Suprapubic skin (tissue), 4 donors: Measurements from ENCODE around the gene NRN1. TPM values are rescaled to one million over a fixed set of nuclear protein-coding genes. Genes with fewer than 3 reads are reported as not detected.
"Not testable (repeated sequence)": the region's sequence is repeated elsewhere in the genome, so short reads cannot be mapped to it uniquely, and the experiment has no call there.

Source experiments
- DNase-seq, 2 donors: peaks; one replicate each; pipeline ENCODE4 v3.0.0-alpha.2; 2019; ENCODE audit warnings: low spot score in 2 of 2
- H3K27ac ChIP-seq: fragments of 200-600 bp; sonication (generic); one replicate; pipeline ENCODE4 v1.5.1; 2019
- H3K27me3 ChIP-seq: fragments of 200-600 bp; sonication (generic); one replicate; pipeline ENCODE4 v1.5.1; 2019
- H3K36me3 ChIP-seq: fragments of 200-600 bp; sonication (generic); one replicate; pipeline ENCODE4 v1.5.1; 2019
- H3K4me1 ChIP-seq: fragments of 200-600 bp; sonication (generic); one replicate; pipeline ENCODE4 v1.5.1; 2019
- H3K4me3 ChIP-seq: fragments of 200-600 bp; sonication (generic); one replicate; pipeline ENCODE4 v1.5.1; 2019; ENCODE audit warnings: mild to moderate bottlenecking
- H3K9me3 ChIP-seq: fragments of 200-600 bp; sonication (generic); one replicate; pipeline ENCODE4 v1.5.1; 2019
- CTCF ChIP-seq, 2 donors: fragments of 200-600 bp in 1 of 2; fragments of 450-650 bp in 1 of 2; sonication (generic) in 1 of 2; IDR thresholded peaks; one replicate each; pipeline ENCODE4 v1.5.1; 2016 to 2019; ENCODE audit warnings: antibody characterized with exemption in 2 of 2, mild to moderate bottlenecking in 1 of 2, moderate library complexity in 1 of 2
- EP300 ChIP-seq: sonication (generic); formaldehyde crosslinking; IDR thresholded peaks from one replicate; pipeline ENCODE4 v1.6.1; 2017; ENCODE audit warnings: antibody characterized with exemption
- POLR2A ChIP-seq, 2 donors: fragments of 450-650 bp; IDR thresholded peaks; one replicate each; pipeline ENCODE4 v1.6.1; 2017; ENCODE audit warnings: antibody characterized with exemption in 2 of 2, mild to moderate bottlenecking in 2 of 2, moderate library complexity in 2 of 2
- POLR2AphosphoS5 ChIP-seq, 3 donors: sonication (generic); formaldehyde crosslinking; IDR thresholded peaks; one replicate each; pipeline ENCODE4 v1.6.1; 2017; ENCODE audit warnings: antibody characterized with exemption in 3 of 3
- WGBS: methylation state at CpG from one replicate; pipeline ENCODE4 v1.1.5; 2018; 5-methylcytosine and 5-hydroxymethylcytosine counted together
- total RNA-seq, 4 donors: library from RNA; depleted of rRNA; stranded (reverse); fragments of >200 nt; gene quantifications; one replicate each; pipeline ENCODE4 v1.1.0, GENCODE V29; 2016

The NRN1 gene
- total RNA-seq, 4 donors from 2014 or later = 5.1 to 16.1 (median 8.8) TPM

DNA sequence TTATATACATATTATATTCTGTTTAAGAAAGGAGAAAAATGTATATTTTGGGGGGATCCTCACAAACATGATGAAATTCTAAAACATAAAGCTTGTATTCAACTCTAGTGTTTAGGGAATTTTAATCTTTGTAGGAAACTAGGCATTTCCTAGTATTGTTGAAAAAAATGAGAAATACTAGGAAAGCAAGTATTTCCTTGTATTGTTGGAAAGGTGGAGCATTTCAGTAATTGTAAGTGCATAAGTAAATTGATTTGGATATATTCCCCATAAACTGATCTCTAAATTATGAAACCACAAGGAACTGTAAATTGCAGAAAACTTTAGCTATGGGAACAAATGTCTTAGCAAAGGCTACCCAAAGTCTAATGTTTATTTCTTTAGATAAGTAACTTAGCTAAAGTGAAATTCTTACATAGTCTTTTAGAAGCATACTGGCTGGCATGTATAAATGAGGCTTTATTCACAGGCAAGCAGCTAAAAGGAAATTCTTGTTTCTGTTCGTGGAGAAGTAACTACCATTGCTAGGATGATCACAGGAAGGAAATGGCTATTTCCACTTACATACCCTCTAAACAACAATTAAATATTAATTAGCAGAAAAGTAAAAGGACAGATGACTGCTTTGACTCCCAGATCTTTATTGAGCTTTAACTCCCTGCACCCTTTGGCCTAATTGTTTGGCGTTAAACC, 19.9 kb upstream of the NRN1 start:
- H3K36me3 ChIP-seq = no peaks in the 10 kb centered on the region
- H3K9me3 ChIP-seq = no peaks in the 10 kb centered on the region
- H3K27me3 ChIP-seq = peaks cover 18% of the 10 kb centered on the region
- WGBS = 70% methylated on average over 2 of the region's 2 CpGs
- H3K27ac ChIP-seq = no peak overlapping the region
- DNase-seq = no peak
- H3K4me1 ChIP-seq = no peaks in the 10 kb centered on the region
- TF ChIP-seq POLR2AphosphoS5 (IDR thresholded peaks at IDR 0.05) (no peak), POLR2A (IDR thresholded peaks at IDR 0.05) (no peak)
- no peak overlapping the region for H3K4me3 ChIP-seq

DNA sequence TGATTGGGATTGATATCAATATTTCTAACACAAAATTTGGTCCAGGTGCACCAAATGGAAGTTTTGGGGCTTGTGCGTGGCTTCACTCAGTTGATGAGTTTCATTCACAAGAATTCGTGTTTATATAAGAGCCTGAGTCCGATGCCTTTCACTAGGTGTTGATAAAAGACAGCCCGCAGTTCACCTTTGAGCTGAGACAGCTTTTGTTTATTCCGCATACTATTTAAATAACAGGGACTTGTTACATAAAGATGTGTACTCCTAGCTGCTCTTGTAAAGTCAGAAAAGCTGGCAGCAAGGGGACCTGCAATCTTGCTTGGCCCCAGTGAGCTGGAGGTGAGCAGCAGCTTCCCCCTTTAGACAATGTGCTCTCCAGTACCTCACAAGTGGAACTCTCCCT, 19.0 kb upstream of the NRN1 start:
- Histone ChIP-seq H3K9me3 (no peaks in the 10 kb centered on the region), H3K27ac (no peak overlapping the region), H3K4me1 (no peaks in the 10 kb centered on the region), H3K27me3 (peaks cover 18% of the 10 kb centered on the region), H3K36me3 (no peaks in the 10 kb centered on the region), H3K4me3 (no peak overlapping the region)
- TF ChIP-seq CTCF (IDR thresholded peaks at IDR 0.05) (no peak), EP300 (no peak), POLR2AphosphoS5 (IDR thresholded peaks at IDR 0.05) (no peak), POLR2A (IDR thresholded peaks at IDR 0.05) (no peak)
- WGBS = 83% methylated on average over 5 of the region's 5 CpGs
- DNase-seq = no peak

DNA sequence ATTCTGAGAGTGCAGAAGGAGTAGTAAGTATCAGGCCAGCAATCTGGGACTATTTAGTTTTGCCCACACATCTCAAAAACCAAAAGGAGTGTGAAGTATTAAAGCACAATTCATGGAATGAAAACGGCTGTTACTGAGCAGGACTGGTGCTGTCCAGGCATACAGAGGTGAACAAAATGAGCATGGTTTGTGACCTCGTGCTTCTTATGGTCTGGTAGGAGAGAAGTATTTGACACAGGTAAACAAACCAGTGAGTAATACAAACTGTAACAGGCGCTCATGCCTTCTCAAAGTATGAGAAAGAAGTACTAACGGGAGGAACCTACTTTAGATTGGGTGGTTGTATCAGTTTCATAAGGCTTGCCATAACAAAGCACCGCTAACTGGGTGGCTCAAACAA, 17.5 kb upstream of the NRN1 start:
- Histone ChIP-seq H3K4me1 (no peaks in the 10 kb centered on the region), H3K4me3 (no peak overlapping the region), H3K27ac (no peak overlapping the region), H3K27me3 (peaks cover 18% of the 10 kb centered on the region), H3K36me3 (no peaks in the 10 kb centered on the region), H3K9me3 (no peaks in the 10 kb centered on the region)
- no peak for DNase-seq
- WGBS = 71% methylated on average over 5 of the region's 5 CpGs
- TF ChIP-seq POLR2AphosphoS5 (IDR thresholded peaks at IDR 0.05) (no peak), POLR2A (IDR thresholded peaks at IDR 0.05) (no peak), EP300 (no peak), CTCF (IDR thresholded peaks at IDR 0.05) (no peak)

DNA sequence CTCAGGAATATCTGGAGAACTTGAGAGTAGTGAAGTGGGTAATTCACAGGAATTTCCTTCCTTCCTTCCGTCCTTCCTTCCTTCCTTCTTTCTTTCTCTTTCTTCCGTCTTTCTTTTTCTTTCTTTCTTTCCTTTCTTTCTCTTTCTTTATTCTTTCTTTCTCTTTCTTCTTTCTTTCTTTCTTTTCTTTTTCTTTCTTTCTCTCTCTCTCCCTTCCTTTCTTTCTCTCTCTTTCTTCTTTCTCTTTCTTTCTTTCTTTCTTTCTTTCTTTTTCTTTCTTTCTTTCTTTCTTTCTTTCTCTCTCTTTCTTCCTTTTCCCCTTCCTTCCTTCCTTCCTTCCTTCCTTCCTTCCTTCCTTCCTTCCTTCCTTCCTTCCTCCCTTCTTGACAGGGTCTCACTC, 16.1 kb upstream of the NRN1 start:
- H3K27ac ChIP-seq, H3K4me1 ChIP-seq, DNase-seq, H3K9me3 ChIP-seq, H3K36me3 ChIP-seq, H3K4me3 ChIP-seq: not testable (repeated sequence)
- peaks cover 18% of the 10 kb centered on the region for H3K27me3 ChIP-seq
- 95% methylated on average over 2 of the region's 2 CpGs for WGBS

- Histone ChIP-seq H3K27me3 (peaks cover 71% of the 10 kb centered on the region), H3K4me1 (peaks cover 49% of the 10 kb centered on the region), H3K9me3 (no peaks in the 10 kb centered on the region), H3K4me3 (peak overlapping the region; percentile 62), H3K36me3 (no peaks in the 10 kb centered on the region), H3K27ac (peak overlapping the region; percentile 78)
- 2% methylated on average over 23 of the region's 62 CpGs for WGBS
- TF ChIP-seq CTCF (IDR thresholded peaks at IDR 0.05) (no peak), POLR2A (IDR thresholded peaks at IDR 0.05) (no peak), POLR2AphosphoS5 (IDR thresholded peaks at IDR 0.05) (no peak), EP300 (no peak)
- DNase-seq = peak in 1 of 2 donors; percentile 92
Measured at GRCh38 chr6:6008648-6009421, 2.1 kb upstream of the NRN1 start.

DNA sequence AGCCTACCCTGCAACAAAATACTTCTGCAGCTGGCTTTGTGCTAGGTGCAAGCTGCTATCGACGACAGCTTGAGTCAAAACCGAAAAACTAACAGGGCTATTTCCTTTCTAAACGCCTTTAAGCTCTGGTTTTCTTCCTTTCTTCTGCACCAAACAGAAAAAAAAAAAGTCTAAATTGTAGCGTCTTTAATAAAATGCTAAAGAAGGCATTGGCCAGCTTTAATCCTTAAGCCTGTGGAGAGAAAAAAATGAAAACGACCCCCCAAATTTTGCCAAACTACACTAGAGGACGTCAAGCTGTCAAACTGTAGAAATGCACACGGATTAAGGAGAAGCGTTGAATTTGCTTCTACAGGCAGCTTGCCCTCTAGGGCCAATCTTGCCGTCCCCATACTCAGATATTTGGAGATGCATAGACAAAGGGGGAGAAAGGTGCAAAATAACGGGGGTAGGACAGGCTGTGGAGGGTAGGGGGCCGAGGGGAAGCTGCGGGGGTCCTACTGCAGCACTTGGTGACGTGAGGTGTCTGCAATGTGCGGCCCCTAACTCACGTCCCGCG, 1.4 kb upstream of the NRN1 start:
- Histone ChIP-seq H3K27ac (peak overlapping the region; percentile 78), H3K27me3 (peaks cover 75% of the 10 kb centered on the region), H3K4me1 (peaks cover 55% of the 10 kb centered on the region), H3K4me3 (peak overlapping the region; percentile 62), H3K36me3 (no peaks in the 10 kb centered on the region), H3K9me3 (no peaks in the 10 kb centered on the region)
- TF ChIP-seq CTCF (IDR thresholded peaks at IDR 0.05) = no peak
- no peak for TF ChIP-seq POLR2AphosphoS5 (IDR thresholded peaks at IDR 0.05)
- no peak for TF ChIP-seq EP300
- no peak for TF ChIP-seq POLR2A (IDR thresholded peaks at IDR 0.05)
- WGBS = 2% methylated on average over 16 of the region's 18 CpGs
- DNase-seq = no peak
